Heart left ventricle (tissue), 16 donors: ENCODE data around the gene MICB. TPM values are rescaled to one million over a fixed set of nuclear protein-coding genes. Genes with fewer than 3 reads are reported as not detected.

Experiments used
- ATAC-seq, 4 donors: fragments of 200-7000 bp; cut with Tn5 transposase; one replicate each; pipeline ENCODE4 v1.9.1; 2020 to 2022; ENCODE audit warnings: moderate library complexity in 4 of 4, mild to moderate bottlenecking in 3 of 4, moderate number of reproducible peaks in 1 of 4
- DNase-seq, 5 donors: peaks; one replicate each; pipeline ENCODE4 v3.0.0-alpha.2; 2020
- H3K27ac ChIP-seq, 12 donors: fragments of 200-600 bp; sonication (generic) in 4 of 12; one replicate each; pipeline versions ENCODE4 v1.5.0 to v1.8.0; 2016 to 2022; ENCODE audit warnings: mild to moderate bottlenecking in 2 of 12
- H3K27me3 ChIP-seq, 9 donors: fragments of 200-600 bp; sonication (generic) in 2 of 9; one replicate each; pipeline versions ENCODE4 v1.5.1 to v1.8.0; 2016 to 2022; ENCODE audit warnings: mild to moderate bottlenecking in 3 of 9
- H3K36me3 ChIP-seq, 9 donors: fragments of 200-600 bp; sonication (generic) in 2 of 9; one replicate each; pipeline versions ENCODE4 v1.5.0 to v1.8.0; 2018 to 2022; ENCODE audit warnings: mild to moderate bottlenecking in 2 of 9
- H3K4me1 ChIP-seq, 12 donors: fragments of 200-600 bp; sonication (generic) in 4 of 12; one replicate each; pipeline versions ENCODE4 v1.5.0 to v1.8.0; 2016 to 2022; ENCODE audit warnings: mild to moderate bottlenecking in 3 of 12
- H3K4me3 ChIP-seq, 12 donors: fragments of 200-600 bp; sonication (generic) in 4 of 12; one replicate each; pipeline versions ENCODE4 v1.5.0 to v1.8.0; 2017 to 2022; ENCODE audit warnings: mild to moderate bottlenecking in 9 of 12, moderate library complexity in 4 of 12
- H3K9me3 ChIP-seq, 12 donors: fragments of 200-600 bp; sonication (generic) in 4 of 12; one replicate each; pipeline versions ENCODE4 v1.5.0 to v1.8.0; 2016 to 2022; ENCODE audit warnings: mild to moderate bottlenecking in 1 of 12
- CTCF ChIP-seq, 12 donors: fragments of 200-600 bp; sonication (generic) in 4 of 12; IDR thresholded peaks; one replicate each; pipeline versions ENCODE4 v1.5.0 to v1.8.0; 2018 to 2022; ENCODE audit warnings: antibody characterized with exemption in 12 of 12, mild to moderate bottlenecking in 5 of 12
- POLR2A ChIP-seq, 2 donors: fragments of 450-650 bp; IDR thresholded peaks; one replicate each; pipeline ENCODE4 v1.6.1; 2017; ENCODE audit warnings: antibody characterized with exemption in 2 of 2, mild to moderate bottlenecking in 2 of 2, moderate library complexity in 2 of 2
- WGBS, 4 donors: extraction: QIAGEN DNeasy Blood & Tissue Kit in 2 of 4; methylation state at CpG; one replicate each; pipeline versions ENCODE4 v1.1.5 to v1.1.7; 2013 to 2018; 5-methylcytosine and 5-hydroxymethylcytosine counted together
- intact Hi-C, 10 donors: fragments of 100-400 bp; cut with DNase I; formaldehyde crosslinking; loops; one replicate each; pipeline versions ENCODE4 v1.11.1 to v1.14.2; 2022
- polyA plus RNA-seq, 2 donors: library from polyadenylated mRNA; stranded (reverse); fragments of 200-250 nt; gene quantifications; one replicate each; pipeline ENCODE4 v1.2.3, GENCODE V29; 2013
- total RNA-seq, 9 donors: library from RNA; depleted of rRNA in 2 of 9; stranded (reverse); fragments of >200 nt in 2 of 9; fragmentation: NEBNext Ultra II Directional in 3 of 9; extraction: Animal tissue kit (Norgen Biotek cat#: 25700) in 3 of 9; gene quantifications; one replicate each; pipeline versions ENCODE4 v1.1.0 to v1.2.4, GENCODE V29; 2016 to 2023
- donor health status: ischemic (EF 13 %, LVEDD 7.1; RV severe dilation, severe dysfunction).
- donor health status: healthy with polysubstance abuse.
- donor health status: DM: no; HTN: yes; CAD: no.
- donor health status: DM: no; HTN: no; CAD: no.
- donor health status: ischemic (EF 25% LVEDD 6.9; RV normal size, moderate dysfunction).
- donor health status: ischemic (EF 25% LVEDD 5.7; RV mildly dilated, moderate dysfunction).
- donor health status: healthy.
- donor health status: DM: yes; HTN: yes; CAD: no.
- donor health status: ischemic (EF 35%, LVEDD 5.7; RV mildly dilated, moderate dysfunction).
- donor health status: nonischemic (EF 11% LVEDD 7.7; RV severe dilation, severe dysfunction).
- donor health status: DM: yes; HTN: yes; CAD: no.
- donor health status: PGD.
- donor health status: ischemic (EF 29% LVEDD 5.4; RV normal size, mild dysfunction).
- donor health status: nonischemic (EF 23%, LVEDD 6.1; RV moderate dilation, normal function).

Gene MICB
- total and polyA plus RNA-seq, 11 donors: 0.84 to 8.8 (median 1.4) TPM

- peak overlapping the region in 2 of 12 donors; percentile 39 to 64 for H3K27ac ChIP-seq
- H3K36me3 ChIP-seq: peaks cover 2 to 77% (median 77%) of the 10 kb centered on the region in 9 donors
- TF ChIP-seq CTCF (IDR thresholded peaks at IDR 0.05): no peak
- no peak for TF ChIP-seq POLR2A (IDR thresholded peaks at IDR 0.05)
- H3K27me3 ChIP-seq: no peaks in the 10 kb centered on the region
- peaks cover 0 to 8% (median under 1%) of the 10 kb centered on the region in 12 donors for H3K4me1 ChIP-seq
- H3K9me3 ChIP-seq: no peaks in the 10 kb centered on the region
- 74 to 78% (median 76%) methylated on average over 9 of the region's 9 CpGs for WGBS, 4 donors
- H3K4me3 ChIP-seq: no peak overlapping the region
- intact Hi-C loops: loop anchor here in 1 of 10 donors (5.0 kb wide), 1 partner anchor 40 kb away; no protein-coding TSS in a partner anchor
- ATAC-seq (no peak), DNase-seq (no peak)
These were observed 34.1 kb downstream of the MICB start for GRCh38 chr6:31531771-31532643.

- Histone ChIP-seq H3K9me3 (no peaks in the 10 kb centered on the region), H3K4me3 (no peak overlapping the region), H3K27me3 (no peaks in the 10 kb centered on the region), H3K27ac (peak overlapping the region in 2 of 12 donors; percentile 39 to 64), H3K36me3 (peaks cover 2 to 86% (median 85%) of the 10 kb centered on the region in 9 donors), H3K4me1 (peaks cover 0 to 8% (median 1%) of the 10 kb centered on the region in 12 donors)
- no peak for TF ChIP-seq POLR2A (IDR thresholded peaks at IDR 0.05)
- TF ChIP-seq CTCF (IDR thresholded peaks at IDR 0.05): no peak
- 43 to 55% (median 45%) methylated on average over 9 of the region's 9 CpGs for WGBS, 4 donors
- DNase-seq (no peak), ATAC-seq (no peak)
- intact Hi-C loops: loop anchor here in 1 of 10 donors (5.0 kb wide), 1 partner anchor 41 kb away; no protein-coding TSS in a partner anchor
These were observed 34.9 kb downstream of the MICB start for GRCh38 chr6:31532644-31533454.

GRCh38 chr6:31533455-31533841 lies 35.5 kb downstream of the MICB start:
- WGBS, 4 donors: 90 to 100% (median 94%) methylated on average over 1 of the region's 1 CpG
- no peak overlapping the region for H3K27ac ChIP-seq

More at GRCh38 chr6:31533455-31533841, 35.5 kb downstream of the MICB start:
- TF ChIP-seq CTCF (IDR thresholded peaks at IDR 0.05) (no peak), POLR2A (IDR thresholded peaks at IDR 0.05) (no peak)
- H3K4me1 ChIP-seq: peaks cover 0 to 14% (median 4%) of the 10 kb centered on the region in 12 donors
- DNase-seq (no peak), ATAC-seq (no peak)
- H3K27me3 ChIP-seq: no peaks in the 10 kb centered on the region
- no peaks in the 10 kb centered on the region for H3K9me3 ChIP-seq
- peaks cover 2 to 92% (median 91%) of the 10 kb centered on the region in 9 donors for H3K36me3 ChIP-seq
- intact Hi-C loops: loop anchor here in 1 of 10 donors (5.0 kb wide), 1 partner anchor 41 kb away; no protein-coding TSS in a partner anchor
- H3K4me3 ChIP-seq: no peak overlapping the region
